Upper lobe of right lung (tissue), 1 donor: ENCODE results near the gene SF3B4. TPM values are rescaled to one million over a fixed set of nuclear protein-coding genes. Genes with fewer than 3 reads are reported as not detected.

Experiments
- ATAC-seq: fragments of 200-7000 bp; cut with Tn5 transposase; one replicate; pipeline ENCODE4 v1.9.1; 2020; ENCODE audit warnings: mild to moderate bottlenecking, moderate library complexity
- DNase-seq: peaks from one replicate; pipeline ENCODE4 v3.0.0-alpha.2; 2020
- H3K27ac ChIP-seq: fragments of 200-600 bp; one replicate; pipeline ENCODE4 v1.8.0; 2022
- H3K27me3 ChIP-seq: fragments of 200-600 bp; one replicate; pipeline ENCODE4 v1.8.0; 2022; ENCODE audit warnings: mild to moderate bottlenecking
- H3K36me3 ChIP-seq: fragments of 200-600 bp; one replicate; pipeline ENCODE4 v1.8.0; 2022
- H3K4me1 ChIP-seq: fragments of 200-600 bp; one replicate; pipeline ENCODE4 v1.8.0; 2022
- H3K4me3 ChIP-seq: fragments of 200-600 bp; one replicate; pipeline ENCODE4 v1.8.0; 2022; ENCODE audit warnings: mild to moderate bottlenecking
- H3K9me3 ChIP-seq: fragments of 200-600 bp; one replicate; pipeline ENCODE4 v1.8.0; 2022
- intact Hi-C: fragments of 100-400 bp; cut with DNase I; formaldehyde crosslinking; loops from one replicate; pipeline ENCODE4 v1.11.0; 2022
- total RNA-seq: library from RNA; stranded (reverse); fragmentation: NEBNext Ultra II Directional; extraction: Animal tissue kit (Norgen Biotek cat#: 25700); gene quantifications from one replicate; pipeline ENCODE4 v1.2.1, GENCODE V29; 2021
- TF ChIP-seq, protein P1 (sequence below): fragments of 200-600 bp; IDR thresholded peaks from one replicate; pipeline ENCODE4 v1.8.0; 2022; ENCODE audit warnings: antibody characterized with exemption
- donor health status: DM: no; HTN: yes; CAD: no; lungs with severe emphysema.

Gene SF3B4
- total RNA-seq, 1 donor from 2014 or later: 44.5 TPM

DNA sequence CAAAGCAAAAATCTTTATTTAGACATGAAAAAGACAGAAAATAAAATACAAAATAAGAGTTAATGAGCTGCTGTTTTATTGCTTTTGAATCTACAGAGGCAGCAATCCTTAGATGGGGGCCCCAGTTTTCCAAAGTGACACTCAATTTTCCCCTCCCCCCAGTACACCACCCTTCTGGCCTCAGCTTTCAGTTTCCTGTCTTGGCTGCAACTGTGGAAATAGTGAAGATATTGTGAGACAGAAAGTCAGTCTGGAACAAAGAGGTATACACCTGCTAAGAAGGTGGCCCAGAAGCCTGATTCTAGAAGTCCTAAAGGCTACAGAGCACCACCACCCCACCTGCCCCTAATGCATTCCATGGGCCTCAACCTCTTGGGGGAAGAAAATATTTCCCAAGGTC, 10.2 kb upstream of the SF3B4 start:
- H3K27me3 ChIP-seq: no peaks in the 10 kb centered on the region
- no peak overlapping the region for H3K4me3 ChIP-seq
- intact Hi-C loops: no loop called here
- H3K9me3 ChIP-seq: no peaks in the 10 kb centered on the region
- H3K4me1 ChIP-seq: peaks cover 23% of the 10 kb centered on the region
- no peak for DNase-seq
- no peak for ATAC-seq
- TF ChIP-seq, protein P1, sequence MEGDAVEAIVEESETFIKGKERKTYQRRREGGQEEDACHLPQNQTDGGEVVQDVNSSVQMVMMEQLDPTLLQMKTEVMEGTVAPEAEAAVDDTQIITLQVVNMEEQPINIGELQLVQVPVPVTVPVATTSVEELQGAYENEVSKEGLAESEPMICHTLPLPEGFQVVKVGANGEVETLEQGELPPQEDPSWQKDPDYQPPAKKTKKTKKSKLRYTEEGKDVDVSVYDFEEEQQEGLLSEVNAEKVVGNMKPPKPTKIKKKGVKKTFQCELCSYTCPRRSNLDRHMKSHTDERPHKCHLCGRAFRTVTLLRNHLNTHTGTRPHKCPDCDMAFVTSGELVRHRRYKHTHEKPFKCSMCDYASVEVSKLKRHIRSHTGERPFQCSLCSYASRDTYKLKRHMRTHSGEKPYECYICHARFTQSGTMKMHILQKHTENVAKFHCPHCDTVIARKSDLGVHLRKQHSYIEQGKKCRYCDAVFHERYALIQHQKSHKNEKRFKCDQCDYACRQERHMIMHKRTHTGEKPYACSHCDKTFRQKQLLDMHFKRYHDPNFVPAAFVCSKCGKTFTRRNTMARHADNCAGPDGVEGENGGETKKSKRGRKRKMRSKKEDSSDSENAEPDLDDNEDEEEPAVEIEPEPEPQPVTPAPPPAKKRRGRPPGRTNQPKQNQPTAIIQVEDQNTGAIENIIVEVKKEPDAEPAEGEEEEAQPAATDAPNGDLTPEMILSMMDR: no peak
- H3K27ac ChIP-seq: no peak overlapping the region
- H3K36me3 ChIP-seq: no peaks in the 10 kb centered on the region

DNA sequence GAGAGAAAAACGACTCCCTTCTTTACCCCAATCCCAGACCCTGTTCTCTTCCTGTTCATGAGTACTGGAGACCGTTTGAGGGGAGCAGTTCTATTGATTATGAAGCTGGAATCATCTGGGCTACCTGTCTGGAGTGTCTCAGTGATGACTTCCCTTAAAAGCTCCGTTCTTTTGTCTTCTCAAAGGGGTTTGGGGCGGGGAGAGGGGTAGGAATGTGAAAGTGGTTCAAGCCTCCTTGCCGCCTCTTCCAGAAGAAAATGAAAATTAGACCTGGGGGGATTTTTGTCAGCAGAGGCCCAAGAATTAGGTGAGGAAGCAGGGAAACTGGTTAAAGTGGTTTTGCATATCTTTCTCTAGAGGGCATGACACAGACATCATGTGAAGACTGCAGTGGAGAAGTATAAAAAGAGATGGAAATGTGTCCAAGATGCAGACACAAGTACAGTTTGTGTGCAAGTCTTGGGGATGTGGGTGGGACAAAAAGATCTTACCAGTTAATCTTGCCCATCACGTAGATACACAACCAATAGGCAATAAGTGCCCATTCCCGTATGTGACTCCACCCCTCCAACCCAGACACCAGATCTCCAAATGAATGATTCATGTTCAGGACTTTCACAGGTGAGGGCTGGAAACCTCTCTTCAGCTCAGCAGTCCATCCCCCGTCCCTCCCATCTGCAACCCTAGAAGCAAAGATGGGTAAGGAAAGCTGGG, 9.5 kb upstream of the SF3B4 start:
- intact Hi-C loops: no loop called here
- H3K27me3 ChIP-seq: no peaks in the 10 kb centered on the region
- H3K27ac ChIP-seq: no peak overlapping the region
- TF ChIP-seq, protein P1: no peak
- H3K4me3 ChIP-seq: peak overlapping the region; percentile 53
- peaks cover 23% of the 10 kb centered on the region for H3K4me1 ChIP-seq
- ATAC-seq (peak; percentile 26), DNase-seq (no peak)
- no peaks in the 10 kb centered on the region for H3K9me3 ChIP-seq
- no peaks in the 10 kb centered on the region for H3K36me3 ChIP-seq

DNA sequence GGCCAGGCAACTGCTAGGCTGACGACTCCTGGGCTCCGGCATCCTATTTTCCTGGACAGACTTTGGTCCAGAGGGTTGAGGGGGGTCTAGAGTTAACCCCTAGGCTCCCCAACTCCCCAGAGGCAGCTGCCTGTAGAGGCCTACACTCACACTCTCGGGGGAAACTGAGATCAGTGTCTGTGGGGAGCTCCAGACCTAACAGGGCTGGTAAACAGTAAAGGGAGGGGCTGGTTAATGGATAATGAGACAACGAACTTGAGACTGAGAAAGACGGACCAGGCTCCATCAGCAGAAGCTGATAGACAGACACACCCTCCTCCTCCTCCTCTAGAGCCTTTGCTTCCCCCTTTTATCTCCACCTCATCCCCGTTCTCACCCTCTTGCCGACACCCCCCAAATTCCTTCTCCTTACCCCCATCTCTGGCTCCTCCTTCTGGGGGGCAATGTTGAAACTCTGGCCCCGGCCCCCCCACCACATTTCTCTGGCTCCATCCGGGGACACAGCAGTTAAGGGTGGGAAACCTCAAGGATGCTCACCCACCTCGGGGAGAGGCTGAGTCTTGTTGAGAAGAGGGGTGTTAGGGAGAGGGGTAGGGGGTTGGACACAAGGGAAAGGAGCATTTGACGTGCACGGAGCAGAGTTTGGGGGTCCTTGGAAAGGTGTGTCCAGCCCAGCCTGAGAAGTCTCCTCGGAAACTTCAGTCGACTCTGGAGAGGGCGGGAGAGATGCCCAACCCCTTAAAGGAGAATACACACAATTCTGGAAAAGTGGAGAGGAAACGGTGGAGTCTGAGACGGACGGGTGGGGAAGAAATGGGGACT, 8.8 kb upstream of the SF3B4 start, which contains the start of gene MTMR11:
TSS of gene MTMR11 (minus strand) at position 710 of the 822 bp plus-strand sequence. CDS start at position 478, 232 bp downstream.
- no peak within 1 kb of the TSS for H3K27ac ChIP-seq
- ATAC-seq: peak; percentile 33
- peak within 1 kb of the TSS; percentile 53 for H3K4me3 ChIP-seq
- intact Hi-C loops: no loop called here
- H3K36me3 ChIP-seq: no peaks in the 10 kb centered on the region
- H3K4me1 ChIP-seq: peaks cover 23% of the 10 kb centered on the region
- no peak for DNase-seq
- H3K27me3 ChIP-seq: no peaks in the 10 kb centered on the region
- no peaks in the 10 kb centered on the region for H3K9me3 ChIP-seq
- TF ChIP-seq, protein P1: no peak

DNA sequence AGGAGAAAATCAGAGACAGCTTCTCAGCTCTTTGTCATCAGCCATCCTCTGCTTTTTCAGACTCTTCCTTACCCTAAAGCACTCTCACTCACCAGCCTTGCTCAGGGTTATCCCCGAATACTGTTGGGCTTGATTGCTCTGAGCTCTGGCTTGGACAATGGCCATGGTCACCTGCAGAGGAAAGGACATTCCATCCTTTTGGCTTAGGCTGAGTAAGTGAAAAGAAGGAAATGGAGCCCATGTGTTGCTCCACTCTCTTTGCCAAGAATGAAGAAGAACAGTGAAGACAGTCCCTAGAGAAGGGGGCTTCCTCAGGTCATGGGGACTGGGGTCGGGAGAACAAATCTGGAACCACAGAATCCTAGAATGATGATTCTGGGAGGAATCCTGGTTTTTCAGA, 6.8 kb upstream of the SF3B4 start:
- intact Hi-C loops: no loop called here
- DNase-seq (no peak), ATAC-seq (no peak)

DNA sequence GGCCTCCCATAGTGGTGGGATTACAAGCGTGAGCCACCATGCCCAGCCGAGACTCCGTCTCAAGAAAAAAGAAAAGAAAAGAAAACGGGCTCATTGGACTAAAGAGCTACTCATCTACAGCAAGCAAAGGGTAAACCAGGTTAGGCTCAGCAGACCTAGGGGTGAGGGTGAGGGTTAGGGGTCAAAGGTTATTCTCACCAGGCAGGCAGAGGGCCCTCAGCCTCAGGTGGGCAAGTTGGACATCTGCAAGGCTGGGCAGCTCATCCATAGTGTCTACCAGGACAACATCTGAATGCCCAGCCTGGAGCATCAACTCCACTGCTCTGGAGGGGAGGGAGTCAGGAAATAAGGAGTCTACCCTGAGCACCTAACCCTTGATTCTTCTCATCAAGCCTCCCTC, 5.6 kb upstream of the SF3B4 start:
- ATAC-seq: no peak
- peaks cover 17% of the 10 kb centered on the region for H3K4me1 ChIP-seq
- H3K27ac ChIP-seq: no peak overlapping the region
- H3K36me3 ChIP-seq: no peaks in the 10 kb centered on the region
- intact Hi-C loops: no loop called here
- no peaks in the 10 kb centered on the region for H3K9me3 ChIP-seq
- TF ChIP-seq, protein P1: no peak
- no peak for DNase-seq
- H3K4me3 ChIP-seq: no peak overlapping the region
- H3K27me3 ChIP-seq: no peaks in the 10 kb centered on the region

More for the DNA sequence above, 6.8 kb upstream of the SF3B4 start:
- Histone ChIP-seq H3K9me3 (no peaks in the 10 kb centered on the region), H3K36me3 (no peaks in the 10 kb centered on the region), H3K27me3 (no peaks in the 10 kb centered on the region), H3K27ac (no peak overlapping the region), H3K4me3 (no peak overlapping the region), H3K4me1 (peaks cover 18% of the 10 kb centered on the region)
- TF ChIP-seq, protein P1: no peak
